Tibial artery (tissue), 4 donors: ENCODE results near the gene C9orf153.

Experiments
- DNase-seq, 2 donors: peaks; one replicate each; pipeline ENCODE4 v3.0.0-alpha.2; 2019
- H3K27ac ChIP-seq, 2 donors: fragments of 200-600 bp; sonication (generic) in 1 of 2; 1 replicate in 1 of 2; 2 replicates in 1 of 2; pipeline ENCODE4 v1.5.1; 2018 to 2019; ENCODE audit warnings: mild to moderate bottlenecking in 1 of 2
- H3K27me3 ChIP-seq, 2 donors: fragments of 200-600 bp; sonication (generic) in 1 of 2; one replicate each; pipeline versions ENCODE4 v1.5.1 to v1.6.0; 2016 to 2019
- H3K36me3 ChIP-seq, 3 donors: fragments of 200-600 bp; sonication (generic) in 2 of 3; one replicate each; pipeline ENCODE4 v1.5.1; 2016 to 2019; ENCODE audit warnings: mild to moderate bottlenecking in 2 of 3
- H3K4me1 ChIP-seq, 4 donors: fragments of 200-600 bp; sonication (generic) in 2 of 4; 1 replicate in 3 of 4; 2 replicates in 1 of 4; pipeline ENCODE4 v1.5.1; 2016 to 2019
- H3K4me3 ChIP-seq, 2 donors: fragments of 200-600 bp; sonication (generic) in 1 of 2; 1 replicate in 1 of 2; 2 replicates in 1 of 2; pipeline ENCODE4 v1.5.1; 2018 to 2019; ENCODE audit warnings: mild to moderate bottlenecking in 2 of 2
- H3K9me3 ChIP-seq, 3 donors: fragments of 200-600 bp; sonication (generic) in 1 of 3; one replicate each; pipeline ENCODE4 v1.5.1; 2016 to 2019
- CTCF ChIP-seq, 2 experiments: fragments of 200-600 bp in 1 of 2; fragments of 450-650 bp in 1 of 2; IDR thresholded peaks; one replicate each; pipeline ENCODE4 v1.5.1; 2017 to 2019; ENCODE audit warnings: antibody characterized with exemption in 2 of 2, mild to moderate bottlenecking in 1 of 2, moderate library complexity in 1 of 2
- intact Hi-C: fragments of 100-400 bp; cut with DNase I; formaldehyde crosslinking; loops from one replicate; pipeline ENCODE4 v1.15.0; 2023; ENCODE audit warnings: low total_unique reads

C9orf153 gene

DNA sequence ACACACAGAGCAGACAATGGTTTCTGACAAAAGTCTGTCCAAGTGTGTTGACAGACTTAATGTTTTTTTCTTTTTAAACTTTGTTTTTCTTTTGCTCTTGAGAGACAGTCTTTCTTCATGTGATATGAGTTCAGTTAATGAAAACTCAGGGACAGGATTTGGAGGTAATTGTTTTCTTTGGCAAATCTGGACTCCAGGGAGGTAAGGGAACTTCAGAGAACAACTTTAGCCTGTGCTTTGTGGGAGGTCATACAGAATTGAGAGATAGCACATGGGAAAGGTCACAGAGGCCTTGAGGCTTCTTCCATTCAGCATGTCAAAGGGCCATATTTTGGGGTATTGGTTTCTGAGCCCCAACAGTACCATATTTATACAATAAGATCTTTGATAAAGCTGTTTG lies 9.3 kb downstream of the C9orf153 start:
- H3K27me3 ChIP-seq, result no peaks in the 10 kb centered on the region

DNA sequence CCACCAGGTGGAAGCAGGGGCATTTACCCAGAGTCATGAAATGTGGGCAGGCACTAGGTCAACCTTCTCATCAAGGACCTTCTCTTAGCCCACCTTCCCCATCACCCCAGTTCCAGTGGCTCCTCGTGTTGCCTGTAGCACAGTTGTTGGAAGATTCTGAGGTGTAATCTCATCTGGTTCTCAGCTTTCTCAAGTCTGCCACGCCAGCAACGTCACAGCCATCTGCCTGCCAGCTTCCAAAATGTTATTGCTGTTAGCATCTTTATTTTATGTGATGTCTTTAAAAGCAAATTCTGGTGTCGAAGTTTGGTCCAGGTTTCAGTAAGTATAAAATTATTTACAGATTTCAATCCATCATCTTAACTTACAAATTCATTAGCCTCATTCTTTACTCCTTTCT lies 10.7 kb downstream of the C9orf153 start:
- TF ChIP-seq CTCF (IDR thresholded peaks at IDR 0.05), result no peak
- H3K9me3 ChIP-seq, result no peaks in the 10 kb centered on the region
- H3K27ac ChIP-seq, result no peak overlapping the region
- no peak overlapping the region for H3K4me3 ChIP-seq
- intact Hi-C loops, result no loop called here
- peaks cover 0 to 3% (median 0%) of the 10 kb centered on the region in 4 donors for H3K4me1 ChIP-seq
- no peaks in the 10 kb centered on the region for H3K36me3 ChIP-seq
- H3K27me3 ChIP-seq, result no peaks in the 10 kb centered on the region
- DNase-seq, result no peak

More for the DNA sequence above, 9.3 kb downstream of the C9orf153 start:
- H3K9me3 ChIP-seq, result no peaks in the 10 kb centered on the region
- DNase-seq, result no peak
- no peak for TF ChIP-seq CTCF (IDR thresholded peaks at IDR 0.05)
- intact Hi-C loops, result no loop called here
- H3K36me3 ChIP-seq, result no peaks in the 10 kb centered on the region
- H3K4me1 ChIP-seq, result peaks cover 0 to 3% (median 0%) of the 10 kb centered on the region in 4 donors
- H3K27ac ChIP-seq, result no peak overlapping the region
- H3K4me3 ChIP-seq, result no peak overlapping the region

GRCh38 chr9:86246752-86247161 lies 12.7 kb downstream of the C9orf153 start:
- no peak overlapping the region for H3K4me3 ChIP-seq
- H3K9me3 ChIP-seq, result no peaks in the 10 kb centered on the region
- intact Hi-C loops, result no loop called here
- no peaks in the 10 kb centered on the region for H3K36me3 ChIP-seq
- DNase-seq, result no peak
- TF ChIP-seq CTCF (IDR thresholded peaks at IDR 0.05), result no peak
- H3K27ac ChIP-seq, result no peak overlapping the region
- peaks cover 0 to 3% (median 0%) of the 10 kb centered on the region in 4 donors for H3K4me1 ChIP-seq
- H3K27me3 ChIP-seq, result no peaks in the 10 kb centered on the region

DNA sequence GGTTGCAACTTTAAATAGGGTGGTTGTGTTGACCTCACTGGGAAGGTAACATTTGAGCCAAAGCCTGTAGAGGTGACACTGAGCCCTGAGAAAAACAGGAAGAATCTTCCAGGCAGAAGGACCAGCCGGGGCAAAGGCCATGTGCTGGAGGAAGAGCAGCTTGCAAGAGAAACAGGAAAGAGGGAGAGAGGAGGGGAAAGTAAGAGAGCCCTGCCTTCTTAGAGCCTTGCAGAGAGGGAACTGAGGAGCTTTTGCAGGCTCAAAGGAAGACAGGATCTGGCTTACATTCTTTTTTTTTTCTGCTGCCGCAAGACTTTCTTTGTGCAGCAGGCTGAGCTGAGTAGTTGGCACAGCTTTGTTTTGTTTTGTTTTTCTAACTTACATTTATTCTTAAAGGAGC lies 17.4 kb downstream of the C9orf153 start:
- no peaks in the 10 kb centered on the region for H3K36me3 ChIP-seq
- intact Hi-C loops, result no loop called here
- H3K4me3 ChIP-seq, result no peak overlapping the region
- H3K9me3 ChIP-seq, result no peaks in the 10 kb centered on the region
- peaks cover 0 to 3% (median 0%) of the 10 kb centered on the region in 4 donors for H3K4me1 ChIP-seq
- H3K27ac ChIP-seq, result no peak overlapping the region
- no peak for TF ChIP-seq CTCF (IDR thresholded peaks at IDR 0.05)
- H3K27me3 ChIP-seq, result no peaks in the 10 kb centered on the region
- DNase-seq, result no peak

GRCh38 chr9:86241216-86241615 lies 18.2 kb downstream of the C9orf153 start:
- no peak for DNase-seq
- Histone ChIP-seq H3K9me3 (no peaks in the 10 kb centered on the region), H3K27ac (no peak overlapping the region), H3K27me3 (no peaks in the 10 kb centered on the region), H3K4me3 (no peak overlapping the region), H3K4me1 (no peaks in the 10 kb centered on the region), H3K36me3 (no peaks in the 10 kb centered on the region)
- intact Hi-C loops, result no loop called here
- TF ChIP-seq CTCF (IDR thresholded peaks at IDR 0.05), result no peak
